ENCODE measurements around the gene ST6GAL1.

DNA sequence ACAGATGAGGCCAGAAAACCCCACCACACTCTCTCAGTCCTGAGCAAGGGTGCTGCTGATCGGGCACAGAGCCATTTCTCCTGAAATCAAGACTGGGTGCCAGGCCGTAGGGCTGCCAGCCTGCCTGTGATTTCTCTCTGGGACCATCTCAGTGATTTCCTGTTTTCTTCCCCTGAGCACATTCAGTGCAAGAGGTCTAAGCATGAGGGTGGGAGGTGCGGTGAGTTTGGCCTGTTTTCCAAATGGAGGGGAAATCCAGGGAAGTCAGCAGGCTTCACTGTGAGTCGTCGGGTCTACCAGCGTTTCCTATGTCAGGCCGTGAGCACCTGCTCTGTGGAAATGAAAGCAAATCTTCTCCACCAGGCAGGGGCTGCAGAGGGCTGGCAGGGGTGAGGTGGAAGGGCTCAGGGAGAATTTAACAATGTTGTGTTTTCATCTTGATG, 82.3 kb downstream of the ST6GAL1 start:
- TF ChIP-seq POLR2AphosphoS5 (IDR thresholded peaks at IDR 0.05; ENCODE audit: low read depth, low read length) (no peak), EZH2phosphoT487 (IDR thresholded peaks at IDR 0.05; ENCODE audit: borderline replicate concordance, low read depth) (no peak), CTCF (IDR thresholded peaks at IDR 0.05) (no peak), FOXM1 (IDR thresholded peaks at IDR 0.05; ENCODE audit: low read depth) (no peak), RAD21 (IDR thresholded peaks at IDR 0.05; ENCODE audit: low read length) (no peak)
- TF ChIP-seq, protein P1, sequence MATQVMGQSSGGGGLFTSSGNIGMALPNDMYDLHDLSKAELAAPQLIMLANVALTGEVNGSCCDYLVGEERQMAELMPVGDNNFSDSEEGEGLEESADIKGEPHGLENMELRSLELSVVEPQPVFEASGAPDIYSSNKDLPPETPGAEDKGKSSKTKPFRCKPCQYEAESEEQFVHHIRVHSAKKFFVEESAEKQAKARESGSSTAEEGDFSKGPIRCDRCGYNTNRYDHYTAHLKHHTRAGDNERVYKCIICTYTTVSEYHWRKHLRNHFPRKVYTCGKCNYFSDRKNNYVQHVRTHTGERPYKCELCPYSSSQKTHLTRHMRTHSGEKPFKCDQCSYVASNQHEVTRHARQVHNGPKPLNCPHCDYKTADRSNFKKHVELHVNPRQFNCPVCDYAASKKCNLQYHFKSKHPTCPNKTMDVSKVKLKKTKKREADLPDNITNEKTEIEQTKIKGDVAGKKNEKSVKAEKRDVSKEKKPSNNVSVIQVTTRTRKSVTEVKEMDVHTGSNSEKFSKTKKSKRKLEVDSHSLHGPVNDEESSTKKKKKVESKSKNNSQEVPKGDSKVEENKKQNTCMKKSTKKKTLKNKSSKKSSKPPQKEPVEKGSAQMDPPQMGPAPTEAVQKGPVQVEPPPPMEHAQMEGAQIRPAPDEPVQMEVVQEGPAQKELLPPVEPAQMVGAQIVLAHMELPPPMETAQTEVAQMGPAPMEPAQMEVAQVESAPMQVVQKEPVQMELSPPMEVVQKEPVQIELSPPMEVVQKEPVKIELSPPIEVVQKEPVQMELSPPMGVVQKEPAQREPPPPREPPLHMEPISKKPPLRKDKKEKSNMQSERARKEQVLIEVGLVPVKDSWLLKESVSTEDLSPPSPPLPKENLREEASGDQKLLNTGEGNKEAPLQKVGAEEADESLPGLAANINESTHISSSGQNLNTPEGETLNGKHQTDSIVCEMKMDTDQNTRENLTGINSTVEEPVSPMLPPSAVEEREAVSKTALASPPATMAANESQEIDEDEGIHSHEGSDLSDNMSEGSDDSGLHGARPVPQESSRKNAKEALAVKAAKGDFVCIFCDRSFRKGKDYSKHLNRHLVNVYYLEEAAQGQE (IDR thresholded peaks at IDR 0.05; ENCODE audit: low read depth, low read length), result no peak

Data from SK-N-SH (cell line).